Adipocyte (in vitro differentiated cells): ENCODE results near the gene EML2.
A peak's percentile ranks its signal among the peaks of the same experiment; 100 is the strongest.

Source experiments
- DNase-seq: peaks from one replicate; pipeline ENCODE4 v3.0.0-alpha.2; 2015; ENCODE audit warnings: low read depth
- H3K27me3 ChIP-seq: replicated peaks from 2 replicates; pipeline ENCODE4 v1.7.0; 2013; ENCODE audit warnings: mild to moderate bottlenecking, low read length, moderate library complexity; ENCODE audit not compliant: control insufficient read depth, insufficient read depth
- H3K36me3 ChIP-seq: 2 replicates; pipeline ENCODE4 v1.7.0; 2013; ENCODE audit warnings: low read length, mild to moderate bottlenecking, moderate library complexity; ENCODE audit not compliant: control insufficient read depth, insufficient read depth, severe bottlenecking
- H3K4me1 ChIP-seq: 2 replicates; pipeline ENCODE4 v1.7.0; 2013; ENCODE audit warnings: mild to moderate bottlenecking, low read length, moderate library complexity; ENCODE audit not compliant: control insufficient read depth, insufficient read depth
- H3K4me3 ChIP-seq: 2 replicates; pipeline ENCODE4 v1.7.0; 2013; ENCODE audit warnings: mild to moderate bottlenecking, low read length, moderate library complexity
- H3K9ac ChIP-seq: 2 replicates; pipeline ENCODE4 v1.7.0; 2013; ENCODE audit warnings: mild to moderate bottlenecking, low read length, moderate library complexity
- H3K9me3 ChIP-seq: 2 replicates; pipeline ENCODE4 v1.7.0; 2013; ENCODE audit warnings: mild to moderate bottlenecking, low read length, moderate library complexity; ENCODE audit not compliant: control insufficient read depth

The EML2 gene

DNA sequence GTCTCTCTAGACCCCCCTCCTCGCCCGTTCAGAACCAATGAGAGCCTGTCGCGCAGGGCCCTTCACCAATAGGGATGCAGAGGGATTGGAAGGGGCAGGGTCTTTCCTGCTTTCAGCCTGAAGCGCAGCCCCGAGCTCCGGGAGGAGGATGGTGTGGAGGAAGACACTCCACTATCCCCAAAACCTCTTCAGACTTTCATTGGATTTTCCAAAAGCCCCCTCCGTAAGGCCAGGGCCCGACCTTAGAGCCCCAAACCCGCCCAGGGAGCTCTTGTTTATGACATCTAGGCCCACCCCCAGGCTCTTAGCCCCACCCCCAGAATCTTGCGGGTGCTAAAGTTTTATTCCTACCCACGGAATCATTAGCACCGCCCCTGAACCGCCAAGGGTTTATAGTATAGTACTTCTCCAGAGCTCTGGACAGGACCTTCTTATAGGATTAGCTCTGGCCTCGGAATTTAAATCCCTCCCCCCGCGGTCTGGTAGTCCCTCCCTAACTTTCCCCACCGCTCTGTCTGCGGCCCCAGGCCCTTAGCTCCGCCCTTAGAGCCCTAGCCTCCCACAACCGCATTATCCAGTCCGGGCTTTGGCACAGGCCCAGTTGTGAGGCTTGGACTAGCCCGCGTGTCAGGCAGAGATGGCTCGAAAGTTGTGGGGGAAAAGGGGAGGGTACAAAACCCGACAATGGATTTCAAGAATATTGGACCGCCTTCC lies 6.6 kb upstream of the EML2 start:
- H3K9ac ChIP-seq, result no peak overlapping the region
- DNase-seq, result peak; percentile 95
- H3K4me3 ChIP-seq, result peak overlapping the region; percentile 61
- peaks cover 16% of the 10 kb centered on the region for H3K4me1 ChIP-seq
- no peaks in the 10 kb centered on the region for H3K36me3 ChIP-seq
- peaks cover 8% of the 10 kb centered on the region for H3K27me3 ChIP-seq
- no peaks in the 10 kb centered on the region for H3K9me3 ChIP-seq

DNA sequence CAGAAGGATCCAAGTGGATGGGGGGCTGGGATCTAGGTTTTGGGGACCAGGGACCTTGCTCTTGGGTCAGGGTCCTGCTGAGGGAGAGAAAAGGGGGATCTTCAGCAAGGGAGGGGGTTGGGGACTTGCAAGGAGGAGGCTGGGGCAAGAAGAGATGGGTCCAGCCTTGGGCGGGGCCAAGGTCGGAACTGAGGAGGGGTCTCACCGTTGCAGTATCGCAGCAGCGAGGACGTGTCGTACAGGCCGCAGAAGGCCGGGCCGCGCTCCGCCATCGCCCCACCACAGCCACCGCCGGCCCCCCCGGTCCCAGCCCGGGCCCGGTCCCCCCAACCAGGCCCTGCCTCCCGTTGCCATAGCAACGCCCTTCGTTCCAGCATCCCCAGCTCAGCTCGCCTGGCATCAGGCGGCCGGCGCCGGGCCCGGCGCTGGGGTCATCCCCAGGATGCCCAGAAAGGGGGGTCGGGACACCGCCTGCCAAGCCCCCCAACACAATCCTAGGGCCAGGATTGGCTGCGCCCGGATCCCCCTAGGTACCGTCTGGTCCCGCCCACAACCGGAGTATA lies 6.0 kb upstream of the EML2 start:
- Histone ChIP-seq H3K9ac (no peak overlapping the region), H3K9me3 (no peaks in the 10 kb centered on the region), H3K4me3 (no peak overlapping the region), H3K36me3 (no peaks in the 10 kb centered on the region), H3K27me3 (peaks cover 8% of the 10 kb centered on the region), H3K4me1 (peaks cover 16% of the 10 kb centered on the region)
- DNase-seq, result no peak

DNA sequence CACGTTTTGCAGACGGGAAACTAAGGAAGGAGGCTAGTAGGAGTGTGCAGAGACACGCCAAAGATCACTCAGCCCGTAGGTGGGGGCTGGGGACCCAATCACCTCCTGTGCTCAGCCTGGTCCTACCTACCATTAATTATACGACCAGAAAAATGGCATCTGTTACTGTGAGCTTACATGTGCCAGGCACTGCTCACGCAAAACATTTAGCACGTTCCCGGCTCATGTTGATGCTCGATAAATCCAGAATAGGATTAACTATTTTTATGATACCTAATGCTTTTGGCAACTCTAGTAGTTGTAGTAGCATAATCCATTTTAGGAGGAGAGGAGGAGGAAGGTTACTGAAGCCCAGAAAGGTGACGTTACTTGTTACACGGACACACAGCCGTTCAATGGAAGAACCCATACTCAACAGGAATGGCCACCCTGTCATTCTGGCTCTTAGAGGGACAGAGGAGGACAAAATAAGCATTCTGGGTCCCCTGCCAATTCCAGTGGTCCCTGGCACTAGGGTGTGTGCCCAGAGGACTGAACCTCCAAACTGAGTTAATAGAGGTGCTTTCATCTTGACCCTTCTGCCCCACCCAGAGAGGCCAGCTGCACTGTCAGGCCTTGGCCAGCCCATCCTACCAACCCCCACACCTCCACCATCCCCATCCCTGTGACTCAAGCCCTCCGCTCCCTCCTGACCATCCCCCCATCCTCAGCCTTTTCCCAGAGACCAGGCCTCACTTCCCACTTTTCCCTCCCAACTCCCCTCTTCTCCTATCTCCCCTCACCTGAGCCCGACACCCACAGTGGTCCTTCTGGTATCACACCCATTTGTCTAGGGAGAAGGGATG lies 5.0 kb upstream of the EML2 start:
- Histone ChIP-seq H3K4me3 (no peak overlapping the region), H3K9ac (no peak overlapping the region), H3K9me3 (no peaks in the 10 kb centered on the region), H3K27me3 (peaks cover 8% of the 10 kb centered on the region), H3K36me3 (no peaks in the 10 kb centered on the region), H3K4me1 (peaks cover 16% of the 10 kb centered on the region)
- no peak for DNase-seq

DNA sequence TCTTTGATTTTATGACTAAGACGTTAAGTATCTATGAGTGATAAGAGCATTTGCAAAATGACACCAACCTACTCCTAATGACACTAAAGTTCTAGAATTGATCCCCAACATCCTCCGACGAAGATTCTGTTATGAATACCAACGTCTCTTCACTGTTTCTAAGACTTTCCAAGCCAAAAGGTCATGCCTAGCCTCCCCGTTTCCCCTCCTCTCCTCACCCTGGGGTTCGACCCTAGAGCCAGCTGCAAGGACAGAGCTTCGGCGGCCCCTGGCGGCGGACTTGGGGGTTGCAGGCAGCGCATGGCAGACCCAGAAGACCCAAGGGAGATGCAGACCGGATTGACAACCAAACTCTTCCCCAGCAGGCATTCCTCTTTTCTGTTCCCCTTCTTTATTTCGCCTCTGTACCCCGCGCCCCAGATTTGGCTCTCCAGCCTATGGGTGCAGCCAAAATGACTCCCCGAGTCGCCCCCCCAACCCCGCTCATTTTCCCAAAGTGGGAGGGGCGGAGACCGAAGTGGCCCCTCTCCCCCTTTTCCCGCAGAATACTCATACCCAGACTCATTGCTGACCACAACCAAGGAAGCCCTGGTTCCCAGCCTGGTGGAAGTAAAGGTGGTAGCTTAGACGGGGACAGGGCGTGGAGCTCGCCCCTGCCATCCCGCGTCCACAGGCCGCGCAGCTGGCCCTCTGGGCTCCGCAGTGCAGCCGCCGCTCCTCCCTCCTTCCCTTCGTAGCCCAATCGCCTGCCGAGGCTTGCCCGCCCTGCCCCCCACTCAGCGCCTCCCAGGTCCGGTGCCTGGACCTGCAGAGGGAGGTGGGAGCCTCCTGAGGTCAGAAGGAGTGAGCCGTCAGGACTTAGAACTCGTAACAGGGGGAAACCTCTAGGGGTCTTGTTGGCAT lies 4.1 kb upstream of the EML2 start:
- H3K36me3 ChIP-seq, result no peaks in the 10 kb centered on the region
- H3K9ac ChIP-seq, result no peak overlapping the region
- peak; percentile 86 for DNase-seq
- H3K4me3 ChIP-seq, result peak overlapping the region; percentile 41
- H3K27me3 ChIP-seq, result peaks cover 8% of the 10 kb centered on the region
- no peaks in the 10 kb centered on the region for H3K9me3 ChIP-seq
- H3K4me1 ChIP-seq, result peaks cover 22% of the 10 kb centered on the region

GRCh38 chr19:45641274-45642105 lies 2.3 kb upstream of the EML2 start:
- Histone ChIP-seq H3K4me1 (peaks cover 25% of the 10 kb centered on the region), H3K9ac (peak overlapping the region; percentile 20), H3K36me3 (no peaks in the 10 kb centered on the region), H3K9me3 (no peaks in the 10 kb centered on the region), H3K27me3 (peaks cover 8% of the 10 kb centered on the region), H3K4me3 (peak overlapping the region; percentile 49)
- DNase-seq, result peak; percentile 71

DNA sequence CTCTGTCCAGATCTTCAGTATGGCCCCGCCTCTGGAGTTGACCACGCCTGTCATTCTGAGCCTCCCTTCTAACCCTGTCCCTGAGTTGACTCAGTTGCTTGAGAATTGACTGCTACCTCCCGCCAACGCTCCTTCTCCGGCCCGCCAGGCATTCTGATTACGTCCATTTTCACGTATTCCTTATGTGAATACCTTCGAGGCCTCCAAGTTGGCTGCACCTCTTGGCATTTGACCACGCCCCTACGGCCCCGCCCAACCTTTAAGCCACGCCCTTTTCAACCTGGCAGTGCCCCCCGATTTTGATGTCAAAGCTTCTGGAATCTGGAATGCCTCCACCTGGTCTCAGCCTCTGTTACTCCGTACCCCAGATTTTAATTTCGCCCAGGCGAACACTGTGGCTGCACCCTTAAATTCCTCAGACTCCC lies 1.7 kb upstream of the EML2 start:
- Histone ChIP-seq H3K9me3 (no peaks in the 10 kb centered on the region), H3K27me3 (peaks cover 8% of the 10 kb centered on the region), H3K9ac (no peak overlapping the region), H3K4me3 (no peak overlapping the region), H3K36me3 (no peaks in the 10 kb centered on the region), H3K4me1 (peaks cover 21% of the 10 kb centered on the region)
- DNase-seq, result no peak

- Histone ChIP-seq H3K9ac (peak overlapping the region; percentile 90), H3K27me3 (no peaks in the 10 kb centered on the region), H3K36me3 (no peaks in the 10 kb centered on the region), H3K9me3 (no peaks in the 10 kb centered on the region), H3K4me1 (peaks cover 21% of the 10 kb centered on the region), H3K4me3 (peak overlapping the region; percentile 94)
- DNase-seq, result peak; percentile 55
Measured at GRCh38 chr19:45637890-45638667, 1.1 kb downstream of the EML2 start.

DNA sequence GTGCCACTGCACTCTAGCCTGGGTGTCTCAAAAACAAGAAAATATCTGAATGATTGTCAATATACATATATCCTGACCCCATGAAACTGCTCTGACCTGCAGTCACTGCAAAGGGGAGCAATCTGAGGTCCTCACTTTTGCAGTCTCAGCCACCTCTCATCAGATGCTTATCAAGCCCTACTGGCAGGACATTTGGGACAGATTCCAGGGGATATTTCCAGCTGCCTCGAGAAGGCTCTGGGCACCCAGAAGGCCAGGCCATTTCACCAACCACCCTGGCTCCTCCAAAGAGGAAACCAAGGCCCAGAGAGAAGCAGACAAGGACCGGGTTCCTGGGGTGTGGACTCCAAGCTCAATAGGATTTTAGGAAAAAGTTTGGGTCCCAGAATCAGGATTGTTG lies 2.3 kb downstream of the EML2 start:
- no peaks in the 10 kb centered on the region for H3K27me3 ChIP-seq

GRCh38 chr19:45636275-45636674 lies 2.9 kb downstream of the EML2 start:
- Histone ChIP-seq H3K27me3 (no peaks in the 10 kb centered on the region), H3K36me3 (no peaks in the 10 kb centered on the region), H3K9ac (no peak overlapping the region), H3K9me3 (no peaks in the 10 kb centered on the region), H3K4me1 (peaks cover 17% of the 10 kb centered on the region), H3K4me3 (no peak overlapping the region)
- DNase-seq, result no peak

More for the DNA sequence above, 2.3 kb downstream of the EML2 start:
- H3K9ac ChIP-seq, result no peak overlapping the region
- H3K4me3 ChIP-seq, result no peak overlapping the region
- no peak for DNase-seq
- peaks cover 22% of the 10 kb centered on the region for H3K4me1 ChIP-seq
- no peaks in the 10 kb centered on the region for H3K36me3 ChIP-seq
- H3K9me3 ChIP-seq, result no peaks in the 10 kb centered on the region
